Measurements from ENCODE around the gene ISLR. TPM values are rescaled to one million over a fixed set of nuclear protein-coding genes. Genes with fewer than 3 reads are reported as not detected.

The ISLR gene
- total RNA-seq, 2 donors from 2014 or later: 51.9 to 59.9 TPM

DNA sequence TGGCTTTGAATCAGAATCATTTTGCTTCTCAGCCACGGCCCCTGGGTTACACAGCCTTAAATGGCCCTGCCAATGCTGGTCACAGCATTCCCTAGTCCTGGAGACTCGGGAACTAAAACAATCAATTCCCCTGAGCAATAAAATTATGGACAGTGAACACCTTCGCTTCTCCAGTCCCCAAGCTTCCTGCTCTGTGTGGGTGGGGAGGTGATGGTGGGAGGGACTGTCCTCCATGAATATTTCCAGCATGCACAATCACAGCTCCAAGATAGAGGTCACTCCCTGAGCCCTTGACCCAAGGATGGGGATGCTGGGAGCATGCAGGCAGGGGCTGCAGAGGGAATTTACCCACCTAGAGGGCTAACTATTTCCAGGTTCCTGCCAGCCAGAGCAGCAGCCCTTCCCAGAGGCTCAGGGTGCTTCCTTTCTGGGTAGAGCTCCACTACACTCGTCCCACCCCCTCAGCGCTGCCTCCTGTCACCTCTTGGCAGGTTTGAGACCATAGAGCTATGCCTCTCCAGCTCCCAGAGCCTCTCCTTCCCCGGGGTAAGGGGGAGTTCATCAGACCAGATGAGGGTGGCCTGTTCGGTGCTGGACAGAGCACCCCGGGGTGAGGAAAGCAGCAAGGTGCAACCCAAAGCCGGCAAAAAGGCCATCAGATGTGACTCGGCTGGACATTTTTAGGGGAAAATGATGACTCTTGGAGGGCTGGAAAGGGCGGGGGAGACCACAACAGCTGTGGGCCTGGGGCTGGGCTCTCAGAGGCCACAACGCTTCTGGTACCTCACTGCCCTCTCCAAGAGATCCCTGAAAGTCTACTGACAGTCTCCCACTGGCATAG, 48.1 kb downstream of the ISLR start:
- no peak for DNase-seq (ENCODE audit: low spot score)
- H3K27ac ChIP-seq: no peak overlapping the region
- H3K36me3 ChIP-seq: no peaks in the 10 kb centered on the region
- TF ChIP-seq CTCF (IDR thresholded peaks at IDR 0.05): no peak
- no peaks in the 10 kb centered on the region for H3K4me1 ChIP-seq
- no peaks in the 10 kb centered on the region for H3K9me3 ChIP-seq
- no peaks in the 10 kb centered on the region for H3K27me3 ChIP-seq
- H3K4me3 ChIP-seq: no peak overlapping the region

- H3K4me3 ChIP-seq: no peak overlapping the region
- DNase-seq (ENCODE audit: low spot score): no peak
- no peaks in the 10 kb centered on the region for H3K4me1 ChIP-seq
- no peaks in the 10 kb centered on the region for H3K27me3 ChIP-seq
- H3K36me3 ChIP-seq: no peaks in the 10 kb centered on the region
- no peak for TF ChIP-seq CTCF (IDR thresholded peaks at IDR 0.05)
- H3K9me3 ChIP-seq: no peaks in the 10 kb centered on the region
- H3K27ac ChIP-seq: no peak overlapping the region
Measured at GRCh38 chr15:74222240-74223119, 49.0 kb downstream of the ISLR start.

DNA sequence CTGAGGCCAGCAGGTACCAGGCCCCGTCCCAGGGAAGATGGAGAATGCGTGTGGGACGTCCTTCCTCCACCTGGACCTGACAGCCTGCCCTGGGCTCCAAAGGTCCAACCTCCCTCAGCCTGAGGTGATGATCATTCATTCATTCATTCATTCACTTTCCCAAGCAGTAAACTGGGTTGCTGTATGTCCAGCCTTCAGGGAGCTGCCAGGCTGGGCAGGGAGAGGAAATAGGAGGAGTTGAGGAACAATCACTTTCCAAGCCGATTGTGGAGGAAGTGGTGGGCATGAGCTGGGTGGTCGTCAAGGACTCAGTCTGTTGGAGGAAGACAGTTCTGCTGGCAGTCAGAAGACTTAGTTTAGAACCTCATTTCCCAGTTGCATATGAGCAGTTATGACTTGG, 52.4 kb downstream of the ISLR start:
- no peaks in the 10 kb centered on the region for H3K36me3 ChIP-seq
- no peak for TF ChIP-seq CTCF (IDR thresholded peaks at IDR 0.05)
- peaks cover 0 to 13% of the 10 kb centered on the region in 2 donors for H3K4me1 ChIP-seq
- H3K27ac ChIP-seq: no peak overlapping the region
- no peak overlapping the region for H3K4me3 ChIP-seq
- H3K9me3 ChIP-seq: no peaks in the 10 kb centered on the region
- DNase-seq (ENCODE audit: low spot score): no peak
- H3K27me3 ChIP-seq: no peaks in the 10 kb centered on the region

Other genes with a start within 250 kb of the ISLR start
- 10 to 100 TPM; 22.2 to 59.0 TPM for gene LOXL1, start 247.2 kb upstream of the ISLR start, total RNA-seq
- 10 to 100 TPM; 11.8 to 23.5 TPM for gene STOML1, start 181.4 kb upstream of the ISLR start, total RNA-seq
- gene PML, start 179.0 kb upstream of the ISLR start, total RNA-seq: 10 to 100 TPM; 27.3 to 36.1 TPM
- gene GOLGA6A, start 91.2 kb upstream of the ISLR start, total RNA-seq: not detected
- 1 to 10 TPM in 1 of 2 donors, under 1 TPM in 1; 0.31 to 2.6 TPM for gene ISLR2, start 43.1 kb upstream of the ISLR start, total RNA-seq
- gene STRA6, start 29.1 kb downstream of the ISLR start, total RNA-seq: under 1 TPM; 0.22 to 0.55 TPM
- not detected for gene CCDC33, start 62.6 kb downstream of the ISLR start, total RNA-seq
- 1 to 10 TPM in 1 of 2 donors, under 1 TPM in 1; 0.71 to 1.0 TPM for gene CYP11A1, start 193.9 kb downstream of the ISLR start, total RNA-seq

All from right atrium auricular region (tissue), 2 donors.